ENCODE measurements around the gene LIG3. TPM values are rescaled to one million over a fixed set of nuclear protein-coding genes. Genes with fewer than 3 reads are reported as not detected.

LIG3 gene
- total and polyA plus RNA-seq, 2 of the 13 experiments (the other 11 are each of a cell fraction or from before 2014, with no cell fraction given): 34.4 to 36.2 TPM

GRCh38 chr17:34961093-34961911 lies 19.0 kb upstream of the LIG3 start, which contains the start of the genes CCT6B and ZNF830 (continued):
- TF ChIP-seq, protein P1, sequence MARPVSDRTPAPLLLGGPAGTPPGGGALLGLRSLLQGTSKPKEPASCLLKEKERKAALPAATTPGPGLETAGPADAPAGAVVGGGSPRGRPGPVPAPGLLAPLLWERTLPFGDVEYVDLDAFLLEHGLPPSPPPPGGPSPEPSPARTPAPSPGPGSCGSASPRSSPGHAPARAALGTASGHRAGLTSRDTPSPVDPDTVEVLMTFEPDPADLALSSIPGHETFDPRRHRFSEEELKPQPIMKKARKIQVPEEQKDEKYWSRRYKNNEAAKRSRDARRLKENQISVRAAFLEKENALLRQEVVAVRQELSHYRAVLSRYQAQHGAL (CRISPR knock-in tag; IDR thresholded peaks at IDR 0.05; ENCODE audit: not compliant biosample characterization): peak; percentile 74
- TF ChIP-seq GATAD2A (CRISPR knock-in tag; IDR thresholded peaks at IDR 0.05): no peak
- no peak for TF ChIP-seq EZH2 (conservative IDR thresholded peaks at IDR 0.05; ENCODE audit: low read depth, low read length)
- peak; percentile 19; the same call in 1 of the 2 replicates for TF ChIP-seq ZNF652 (CRISPR knock-in tag; IDR thresholded peaks at IDR 0.05; ENCODE audit: borderline replicate concordance, low read depth)
- no peak for TF ChIP-seq ZSCAN12 (CRISPR knock-in tag; IDR thresholded peaks at IDR 0.05)
- TF ChIP-seq, protein P2, sequence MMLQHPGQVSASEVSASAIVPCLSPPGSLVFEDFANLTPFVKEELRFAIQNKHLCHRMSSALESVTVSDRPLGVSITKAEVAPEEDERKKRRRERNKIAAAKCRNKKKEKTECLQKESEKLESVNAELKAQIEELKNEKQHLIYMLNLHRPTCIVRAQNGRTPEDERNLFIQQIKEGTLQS (CRISPR knock-in tag; IDR thresholded peaks at IDR 0.05): no peak
- TF ChIP-seq HNF4G (IDR thresholded peaks at IDR 0.05; ENCODE audit: borderline replicate concordance, low read depth, low read length): no peak
- TF ChIP-seq HNF4G (CRISPR knock-in tag; IDR thresholded peaks at IDR 0.05; ENCODE audit: borderline replicate concordance, low read depth): 0 out of 2 replicates have a peak, but pooled peaks have one; percentile 48
- TF ChIP-seq, protein P3, sequence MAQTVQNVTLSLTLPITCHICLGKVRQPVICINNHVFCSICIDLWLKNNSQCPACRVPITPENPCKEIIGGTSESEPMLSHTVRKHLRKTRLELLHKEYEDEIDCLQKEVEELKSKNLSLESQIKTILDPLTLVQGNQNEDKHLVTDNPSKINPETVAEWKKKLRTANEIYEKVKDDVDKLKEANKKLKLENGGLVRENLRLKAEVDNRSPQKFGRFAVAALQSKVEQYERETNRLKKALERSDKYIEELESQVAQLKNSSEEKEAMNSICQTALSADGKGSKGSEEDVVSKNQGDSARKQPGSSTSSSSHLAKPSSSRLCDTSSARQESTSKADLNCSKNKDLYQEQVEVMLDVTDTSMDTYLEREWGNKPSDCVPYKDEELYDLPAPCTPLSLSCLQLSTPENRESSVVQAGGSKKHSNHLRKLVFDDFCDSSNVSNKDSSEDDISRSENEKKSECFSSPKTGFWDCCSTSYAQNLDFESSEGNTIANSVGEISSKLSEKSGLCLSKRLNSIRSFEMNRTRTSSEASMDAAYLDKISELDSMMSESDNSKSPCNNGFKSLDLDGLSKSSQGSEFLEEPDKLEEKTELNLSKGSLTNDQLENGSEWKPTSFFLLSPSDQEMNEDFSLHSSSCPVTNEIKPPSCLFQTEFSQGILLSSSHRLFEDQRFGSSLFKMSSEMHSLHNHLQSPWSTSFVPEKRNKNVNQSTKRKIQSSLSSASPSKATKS (CRISPR knock-in tag; IDR thresholded peaks at IDR 0.05): no peak
- no peak for TF ChIP-seq ZNF512B (CRISPR knock-in tag; IDR thresholded peaks at IDR 0.05; ENCODE audit: borderline replicate concordance)
- TF ChIP-seq, protein P4, sequence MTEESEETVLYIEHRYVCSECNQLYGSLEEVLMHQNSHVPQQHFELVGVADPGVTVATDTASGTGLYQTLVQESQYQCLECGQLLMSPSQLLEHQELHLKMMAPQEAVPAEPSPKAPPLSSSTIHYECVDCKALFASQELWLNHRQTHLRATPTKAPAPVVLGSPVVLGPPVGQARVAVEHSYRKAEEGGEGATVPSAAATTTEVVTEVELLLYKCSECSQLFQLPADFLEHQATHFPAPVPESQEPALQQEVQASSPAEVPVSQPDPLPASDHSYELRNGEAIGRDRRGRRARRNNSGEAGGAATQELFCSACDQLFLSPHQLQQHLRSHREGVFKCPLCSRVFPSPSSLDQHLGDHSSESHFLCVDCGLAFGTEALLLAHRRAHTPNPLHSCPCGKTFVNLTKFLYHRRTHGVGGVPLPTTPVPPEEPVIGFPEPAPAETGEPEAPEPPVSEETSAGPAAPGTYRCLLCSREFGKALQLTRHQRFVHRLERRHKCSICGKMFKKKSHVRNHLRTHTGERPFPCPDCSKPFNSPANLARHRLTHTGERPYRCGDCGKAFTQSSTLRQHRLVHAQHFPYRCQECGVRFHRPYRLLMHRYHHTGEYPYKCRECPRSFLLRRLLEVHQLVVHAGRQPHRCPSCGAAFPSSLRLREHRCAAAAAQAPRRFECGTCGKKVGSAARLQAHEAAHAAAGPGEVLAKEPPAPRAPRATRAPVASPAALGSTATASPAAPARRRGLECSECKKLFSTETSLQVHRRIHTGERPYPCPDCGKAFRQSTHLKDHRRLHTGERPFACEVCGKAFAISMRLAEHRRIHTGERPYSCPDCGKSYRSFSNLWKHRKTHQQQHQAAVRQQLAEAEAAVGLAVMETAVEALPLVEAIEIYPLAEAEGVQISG (CRISPR knock-in tag; IDR thresholded peaks at IDR 0.05): peak; percentile 95
- TF ChIP-seq FOXJ3 (CRISPR knock-in tag; IDR thresholded peaks at IDR 0.05; ENCODE audit: borderline replicate concordance): no peak
- no peak for TF ChIP-seq PCBP2 (optimal IDR thresholded peaks at IDR 0.05; ENCODE audit: low read depth, low read length, poor library complexity, severe bottlenecking)
- TF ChIP-seq RCOR2 (CRISPR knock-in tag; IDR thresholded peaks at IDR 0.05): no peak
- 0 out of 2 replicates have a peak, but pooled peaks have one; percentile 32 for TF ChIP-seq ERF (CRISPR knock-in tag; IDR thresholded peaks at IDR 0.05)

Data from HepG2 (cell line).